ENCODE results near the gene BRIX1.

- TF ChIP-seq CTCF (IDR thresholded peaks at IDR 0.05; ENCODE audit: insufficient read depth, low read length, poor library complexity, severe bottlenecking) (no peak), EZH2phosphoT487 (conservative IDR thresholded peaks at IDR 0.05; ENCODE audit: low read length) (no peak)
These were observed 13.7 kb downstream of the BRIX1 start, which contains the start of gene DNAJC21 for GRCh38 chr5:34929134-34929719.

Data from SU-DHL-6 (cell line).